Smooth muscle cell of the brain vasculature (primary cell): ENCODE results near the gene FBXW10B.
A peak's percentile ranks its signal among the peaks of the same experiment; 100 is the strongest.
"Not testable (repeated sequence)": the region's sequence is repeated elsewhere in the genome, so short reads cannot be mapped to it uniquely, and the experiment has no call there.

Experiments used
- DNase-seq: peaks from one replicate; pipeline ENCODE4 v3.0.0-alpha.2; 2012; ENCODE audit warnings: low read depth, low spot score

FBXW10B gene, protein sequence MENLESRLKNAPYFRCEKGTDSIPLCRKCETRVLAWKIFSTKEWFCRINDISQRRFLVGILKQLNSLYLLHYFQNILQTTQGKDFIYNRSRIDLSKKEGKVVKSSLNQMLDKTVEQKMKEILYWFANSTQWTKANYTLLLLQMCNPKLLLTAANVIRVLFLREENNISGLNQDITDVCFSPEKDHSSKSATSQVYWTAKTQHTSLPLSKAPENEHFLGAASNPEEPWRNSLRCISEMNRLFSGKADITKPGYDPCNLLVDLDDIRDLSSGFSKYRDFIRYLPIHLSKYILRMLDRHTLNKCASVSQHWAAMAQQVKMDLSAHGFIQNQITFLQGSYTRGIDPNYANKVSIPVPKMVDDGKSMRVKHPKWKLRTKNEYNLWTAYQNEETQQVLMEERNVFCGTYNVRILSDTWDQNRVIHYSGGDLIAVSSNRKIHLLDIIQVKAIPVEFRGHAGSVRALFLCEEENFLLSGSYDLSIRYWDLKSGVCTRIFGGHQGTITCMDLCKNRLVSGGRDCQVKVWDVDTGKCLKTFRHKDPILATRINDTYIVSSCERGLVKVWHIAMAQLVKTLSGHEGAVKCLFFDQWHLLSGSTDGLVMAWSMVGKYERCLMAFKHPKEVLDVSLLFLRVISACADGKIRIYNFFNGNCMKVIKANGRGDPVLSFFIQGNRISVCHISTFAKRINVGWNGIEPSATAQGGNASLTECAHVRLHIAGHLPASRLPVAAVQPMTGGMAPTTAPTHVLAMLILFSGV

DNA sequence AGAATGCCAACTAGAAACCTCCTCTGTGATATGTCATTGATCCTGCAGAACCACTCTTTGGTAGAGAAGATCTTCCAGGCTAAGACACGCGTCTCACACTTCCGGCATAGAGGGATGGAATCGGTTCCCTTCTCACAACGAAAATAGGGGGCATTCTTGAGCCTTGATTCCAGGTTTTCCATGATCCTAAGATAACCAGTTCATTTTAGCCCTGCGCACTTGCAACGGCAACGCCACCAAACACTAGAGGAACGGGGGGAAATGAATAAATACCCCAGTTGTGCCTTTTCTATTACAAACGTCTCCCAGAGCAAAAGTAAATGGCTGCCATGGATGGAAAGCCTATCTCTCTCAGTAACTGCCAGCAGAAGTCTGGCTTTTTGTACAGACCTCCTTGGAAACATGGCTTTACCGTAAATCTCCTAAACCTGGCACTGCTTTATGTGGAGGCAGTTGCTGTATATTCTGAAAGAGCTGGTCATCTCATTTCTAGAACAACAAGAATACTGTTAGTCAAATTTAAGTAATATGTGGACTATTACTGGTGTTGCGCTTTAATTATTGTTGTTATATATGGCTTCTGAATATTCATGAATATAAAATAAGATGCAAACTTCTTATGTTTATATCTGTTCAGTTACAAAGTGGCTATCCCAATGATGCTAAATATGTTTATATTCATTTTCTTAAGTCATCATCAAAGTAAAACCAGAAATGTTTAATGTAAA is at the start of gene FBXW10B:
Gene FBXW10B, minus strand, starts transcription at position 374 of the 728 bp plus-strand sequence. Its CDS starts 192 bp downstream, at position 182.
- DNase-seq = not testable (repeated sequence)

- no peak for DNase-seq
These were observed 44.2 kb upstream of the FBXW10B start for GRCh38 chr17:15663691-15664090.

GRCh38 chr17:15663176-15663575 is 43.7 kb upstream of the FBXW10B start:
- no peak for DNase-seq

GRCh38 chr17:15662681-15663080 is 43.2 kb upstream of the FBXW10B start:
- DNase-seq = no peak

- DNase-seq = no peak
These were observed 40.6 kb upstream of the FBXW10B start for GRCh38 chr17:15660077-15660476.

GRCh38 chr17:15659663-15660062 is 40.2 kb upstream of the FBXW10B start:
- no peak for DNase-seq

DNA sequence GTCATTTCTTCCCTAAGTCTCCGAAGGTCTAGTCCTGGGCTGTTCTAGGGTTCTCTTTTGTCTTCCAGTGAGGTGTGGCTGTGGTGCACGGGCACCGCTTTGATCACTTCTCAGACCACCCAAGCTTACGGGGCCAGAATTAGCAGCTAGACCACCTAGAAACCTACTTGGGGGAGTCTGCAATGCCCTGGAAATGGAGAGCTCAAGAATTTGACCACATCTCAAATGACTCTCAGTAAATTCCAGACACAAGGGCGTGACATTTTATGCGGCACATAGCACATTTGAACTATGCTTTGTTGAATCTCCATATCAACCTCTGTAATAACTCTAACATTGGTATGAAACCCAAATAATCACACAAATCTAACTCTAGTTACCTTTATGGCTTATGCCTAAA is 39.7 kb upstream of the FBXW10B start:
- no peak for DNase-seq

GRCh38 chr17:15658296-15658695 is 38.8 kb upstream of the FBXW10B start:
- no peak for DNase-seq

- no peak for DNase-seq
These were observed 38.4 kb upstream of the FBXW10B start for GRCh38 chr17:15657868-15658267.

DNA sequence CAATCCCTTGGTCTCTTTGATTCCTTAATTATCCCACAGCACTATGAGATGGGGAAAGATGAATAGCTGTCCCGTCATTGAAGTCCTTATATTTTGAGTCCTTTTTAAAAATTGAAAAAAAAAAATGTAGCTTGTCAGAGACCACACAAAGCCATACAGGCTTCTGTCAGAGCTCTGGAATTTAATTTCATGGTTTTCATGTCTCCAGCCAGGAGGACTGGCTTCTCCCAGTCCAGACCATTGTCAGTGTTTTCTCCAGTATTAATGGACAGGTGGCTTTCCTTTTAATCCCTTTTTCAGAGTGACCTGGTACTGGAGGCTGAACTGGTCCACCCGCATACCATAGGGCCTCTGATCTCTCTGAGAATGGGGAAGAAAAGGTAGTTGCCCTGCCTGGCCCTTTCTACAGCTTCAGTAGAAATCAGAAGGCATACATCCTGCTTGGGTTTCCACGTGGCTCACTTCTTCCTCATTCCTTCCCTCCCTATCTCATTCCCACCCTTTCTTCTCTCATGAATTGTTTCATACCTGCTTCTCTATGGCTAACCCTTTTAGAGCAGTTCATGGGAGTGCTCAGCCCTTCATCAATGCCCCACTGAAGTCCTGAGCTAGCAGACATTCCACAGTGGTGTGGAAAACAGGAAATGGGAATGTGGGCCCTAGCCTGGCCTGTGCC is 35.5 kb upstream of the FBXW10B start:
- DNase-seq = no peak

GRCh38 chr17:15654401-15654800 is 34.9 kb upstream of the FBXW10B start:
- DNase-seq = not testable (repeated sequence)

DNA sequence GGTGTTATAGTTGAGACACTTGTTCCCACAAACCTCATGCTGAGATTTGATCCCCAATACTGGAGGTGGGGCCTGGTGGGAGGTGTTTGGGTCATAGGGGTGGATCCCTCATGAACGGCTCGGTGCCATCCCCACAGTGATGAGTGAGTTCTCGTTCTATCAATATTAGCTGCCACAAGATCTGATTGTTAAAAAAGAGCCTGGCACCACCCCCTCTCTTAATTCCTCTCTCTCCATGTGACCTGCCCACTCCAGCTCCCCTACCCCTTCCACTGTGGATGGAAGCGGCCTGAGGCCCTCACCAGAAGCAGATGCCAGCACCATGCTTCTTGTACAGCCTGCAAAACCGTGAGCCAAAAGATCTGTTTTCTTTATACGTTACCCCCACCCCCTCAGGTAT is 33.5 kb upstream of the FBXW10B start:
- no peak for DNase-seq

- DNase-seq = peak; percentile 89
These were observed 32.1 kb upstream of the FBXW10B start for GRCh38 chr17:15651583-15652110.

DNA sequence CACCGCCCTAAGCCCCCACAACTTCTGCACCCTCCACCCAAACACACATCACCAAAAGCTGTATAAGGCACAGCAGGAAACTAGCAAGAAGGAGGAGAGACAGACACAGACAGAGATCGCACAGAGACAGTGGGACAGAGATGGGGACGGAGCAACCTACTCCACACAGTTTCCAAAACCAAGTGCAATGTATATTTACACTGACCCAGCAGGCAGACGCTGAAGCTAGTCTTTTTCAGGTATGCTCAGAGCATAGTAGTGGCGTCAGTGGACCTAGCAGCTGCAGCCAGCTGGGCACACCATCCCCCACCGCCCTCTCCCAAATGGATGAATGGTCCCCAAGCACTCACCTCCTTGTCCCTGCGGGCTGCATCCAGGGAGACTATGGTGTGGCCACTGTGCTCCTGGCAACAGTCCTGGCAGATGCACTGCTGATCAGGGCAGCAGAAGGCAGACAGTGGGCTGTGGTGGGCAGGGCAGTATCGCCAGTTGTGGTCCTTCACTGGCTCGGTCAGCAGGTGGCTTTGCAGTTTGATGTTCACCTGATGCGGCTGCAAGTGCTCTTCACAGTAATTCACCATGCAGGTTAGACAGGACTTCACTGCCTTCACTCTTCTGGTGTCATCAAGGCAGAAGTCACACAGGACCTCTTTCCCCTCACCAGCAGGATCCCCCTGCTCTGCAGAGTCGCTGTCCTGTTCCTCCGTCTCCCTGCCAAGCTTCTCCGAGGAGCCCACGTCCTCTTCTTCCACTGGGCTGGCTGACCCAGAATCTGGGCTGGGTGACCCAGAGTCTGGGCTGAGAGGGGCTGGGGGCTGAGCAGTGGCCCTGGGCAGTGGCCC is 31.5 kb upstream of the FBXW10B start:
- no peak for DNase-seq

DNA sequence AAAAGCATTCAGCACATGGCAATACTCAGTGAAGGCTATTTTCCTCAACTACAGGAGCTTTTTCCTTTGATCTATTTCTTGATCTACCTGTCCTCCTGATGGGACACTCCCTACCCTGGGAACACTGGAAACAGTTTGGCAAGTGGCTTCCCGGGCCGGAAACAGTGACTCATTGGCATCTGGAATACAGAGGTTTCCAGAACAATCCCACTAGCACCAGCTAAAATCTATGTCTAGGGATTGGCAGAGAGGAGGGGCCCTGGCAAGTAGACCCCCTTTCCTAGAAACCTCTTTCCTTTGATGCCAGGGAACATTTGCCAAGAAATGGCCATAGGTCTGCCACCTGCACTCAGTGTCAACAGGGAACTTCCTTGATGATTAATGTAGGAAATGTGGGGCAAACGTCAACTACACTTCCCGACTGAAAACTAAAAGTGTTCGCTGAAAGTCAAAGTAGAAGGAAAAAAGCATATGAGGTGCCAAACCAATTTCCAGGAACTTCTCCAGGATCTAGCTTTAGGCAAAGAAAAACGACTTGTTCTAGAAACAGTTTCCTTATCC is 30.4 kb upstream of the FBXW10B start:
- no peak for DNase-seq

DNA sequence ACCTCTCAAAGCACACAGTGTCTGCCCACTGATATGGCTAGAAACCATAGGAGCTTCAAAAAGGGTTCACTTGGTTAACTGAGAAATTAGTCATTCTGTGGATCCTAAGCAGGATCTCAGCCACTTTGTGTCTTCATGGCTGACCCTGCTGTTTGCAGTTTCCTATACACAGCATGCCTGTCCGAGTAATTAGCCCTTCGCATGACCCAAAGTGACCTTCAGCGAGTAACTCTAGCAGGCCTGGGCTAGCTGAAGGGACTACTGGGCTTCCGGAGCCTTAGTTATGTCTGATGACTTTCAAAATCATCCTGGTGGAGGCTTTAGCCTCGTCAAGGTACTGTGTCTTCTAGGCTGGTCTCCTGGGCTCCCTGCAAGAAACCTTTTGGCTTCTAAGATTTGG is 28.9 kb upstream of the FBXW10B start:
- no peak for DNase-seq

GRCh38 chr17:15645942-15646312 is 26.4 kb upstream of the FBXW10B start:
- not testable (repeated sequence) for DNase-seq

GRCh38 chr17:15645099-15645941 is 25.8 kb upstream of the FBXW10B start:
- not testable (repeated sequence) for DNase-seq
